GM12801 (cell line): Measurements from ENCODE around the gene GATA3.

Experiments used
- TF ChIP-seq, protein P1 (sequence below): IDR thresholded peaks from one replicate; pipeline ENCODE4 v1.5.1; 2011; ENCODE audit warnings: control low read depth; ENCODE audit not compliant: insufficient read length; ENCODE audit errors: extremely low read depth

Gene GATA3

DNA sequence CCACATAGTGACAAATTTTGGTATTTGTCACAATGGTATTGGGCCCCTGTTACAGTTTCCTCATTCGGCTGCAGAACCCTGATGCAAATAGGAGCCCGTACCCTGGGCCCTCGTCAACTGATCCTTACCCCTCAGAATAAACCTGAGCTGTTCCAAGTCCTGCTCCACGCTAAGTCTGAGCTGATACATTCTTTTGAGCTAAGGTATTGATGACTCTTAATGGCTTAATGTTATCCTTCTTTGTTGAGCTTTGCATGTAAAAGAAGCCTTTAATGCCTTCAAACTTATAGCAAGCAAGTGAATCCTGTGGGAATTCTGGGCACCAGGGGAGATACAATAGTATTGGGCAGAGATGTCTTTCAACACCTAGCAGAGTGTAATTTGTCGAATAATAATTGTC is 31.8 kb downstream of the GATA3 start:
- TF ChIP-seq, protein P1, sequence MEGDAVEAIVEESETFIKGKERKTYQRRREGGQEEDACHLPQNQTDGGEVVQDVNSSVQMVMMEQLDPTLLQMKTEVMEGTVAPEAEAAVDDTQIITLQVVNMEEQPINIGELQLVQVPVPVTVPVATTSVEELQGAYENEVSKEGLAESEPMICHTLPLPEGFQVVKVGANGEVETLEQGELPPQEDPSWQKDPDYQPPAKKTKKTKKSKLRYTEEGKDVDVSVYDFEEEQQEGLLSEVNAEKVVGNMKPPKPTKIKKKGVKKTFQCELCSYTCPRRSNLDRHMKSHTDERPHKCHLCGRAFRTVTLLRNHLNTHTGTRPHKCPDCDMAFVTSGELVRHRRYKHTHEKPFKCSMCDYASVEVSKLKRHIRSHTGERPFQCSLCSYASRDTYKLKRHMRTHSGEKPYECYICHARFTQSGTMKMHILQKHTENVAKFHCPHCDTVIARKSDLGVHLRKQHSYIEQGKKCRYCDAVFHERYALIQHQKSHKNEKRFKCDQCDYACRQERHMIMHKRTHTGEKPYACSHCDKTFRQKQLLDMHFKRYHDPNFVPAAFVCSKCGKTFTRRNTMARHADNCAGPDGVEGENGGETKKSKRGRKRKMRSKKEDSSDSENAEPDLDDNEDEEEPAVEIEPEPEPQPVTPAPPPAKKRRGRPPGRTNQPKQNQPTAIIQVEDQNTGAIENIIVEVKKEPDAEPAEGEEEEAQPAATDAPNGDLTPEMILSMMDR = no peak

DNA sequence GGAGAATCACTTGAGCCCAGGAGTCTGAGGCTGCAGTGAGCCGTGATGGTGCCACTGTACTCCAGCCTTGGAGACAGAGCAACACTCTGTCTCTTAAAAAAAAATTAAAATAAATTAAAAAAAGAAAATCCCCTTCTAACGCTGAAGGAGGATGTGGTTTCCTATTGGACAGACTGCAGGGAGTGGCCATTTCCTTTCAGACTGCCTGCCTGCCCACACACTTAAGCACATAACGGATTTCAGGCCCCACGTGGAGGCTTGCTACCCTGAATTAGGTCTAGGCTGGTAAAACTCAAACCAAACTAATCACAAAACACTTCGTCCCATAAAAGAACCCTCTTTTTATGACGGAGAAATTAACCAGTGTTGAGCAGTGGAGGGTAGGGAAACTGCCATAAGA is 34.0 kb downstream of the GATA3 start:
- TF ChIP-seq, protein P1 = no peak

DNA sequence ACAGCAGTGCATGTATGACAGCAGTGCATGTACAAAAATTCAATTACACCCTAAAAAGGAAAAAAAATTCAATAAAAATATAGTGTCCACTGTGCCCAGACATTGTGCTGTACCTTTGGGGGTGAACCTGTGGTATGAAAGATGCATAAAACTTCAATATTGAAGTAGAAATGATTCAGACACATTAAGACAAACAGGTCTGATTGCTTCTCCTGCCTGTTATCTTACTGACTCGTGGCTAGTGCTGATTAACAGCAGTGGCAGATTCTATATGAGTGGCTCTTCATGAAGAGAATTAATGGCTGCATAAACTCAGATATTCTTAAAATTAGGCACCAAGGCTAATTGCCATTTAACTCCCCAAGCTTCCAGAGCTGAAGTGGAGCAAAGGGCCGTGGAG is 37.9 kb downstream of the GATA3 start:
- TF ChIP-seq, protein P1 = no peak

DNA sequence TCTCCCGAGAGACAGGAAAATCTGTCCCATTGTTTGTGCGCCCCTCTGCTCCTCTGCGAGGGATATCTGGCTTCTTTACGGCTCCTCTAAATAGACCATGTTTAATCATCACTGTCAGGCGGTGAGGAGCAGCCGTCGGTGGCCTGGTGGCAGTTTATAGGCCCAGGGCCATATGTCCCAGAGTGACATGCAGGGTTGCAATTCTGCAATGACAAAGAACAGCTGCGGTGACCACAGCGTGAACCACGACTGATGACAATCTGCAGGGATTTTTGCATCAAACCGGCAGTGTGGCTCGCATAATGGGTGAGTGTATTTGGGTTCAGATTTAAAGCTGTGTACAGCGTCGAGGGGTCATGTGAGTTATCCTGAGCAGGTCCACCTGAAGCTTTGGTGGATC is 41.5 kb downstream of the GATA3 start:
- TF ChIP-seq, protein P1 = no peak

DNA sequence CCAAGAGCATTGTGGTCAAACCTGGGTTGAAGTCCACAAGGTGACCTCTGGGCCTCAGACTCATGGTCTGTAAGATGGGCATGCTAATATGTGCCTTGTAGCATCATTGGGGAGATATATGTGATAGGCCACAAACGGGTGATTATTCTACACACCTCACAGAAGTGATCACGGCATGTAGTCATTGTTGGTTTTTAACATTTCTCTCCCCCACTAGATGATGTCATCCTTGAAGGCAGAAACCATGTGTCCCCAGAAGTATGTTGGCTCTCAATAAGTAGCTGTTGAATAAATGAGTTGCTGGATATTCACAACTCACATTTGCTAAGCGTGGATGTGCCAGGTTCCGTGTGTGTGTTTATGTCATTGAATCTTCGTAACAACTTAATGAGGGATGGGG is 42.4 kb downstream of the GATA3 start:
- TF ChIP-seq, protein P1 = no peak

DNA sequence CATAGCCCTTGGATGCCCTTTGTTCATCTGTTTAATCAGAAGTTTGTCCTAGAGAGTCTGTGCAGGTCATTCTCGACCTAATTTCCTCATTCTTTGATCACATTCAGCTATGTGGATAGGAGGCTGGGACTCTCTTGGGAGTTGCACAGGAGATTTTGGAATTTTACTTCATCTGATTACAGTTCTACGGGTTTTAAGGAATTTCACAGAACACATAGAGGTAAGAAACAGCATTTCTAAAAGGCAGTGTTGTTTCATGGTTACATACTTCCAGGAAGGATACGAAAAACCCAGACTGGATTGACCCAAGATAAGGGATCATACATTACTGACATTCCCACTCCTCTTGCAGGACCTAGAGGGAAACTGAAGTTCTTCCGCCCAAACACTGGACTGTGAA is 45.9 kb downstream of the GATA3 start:
- TF ChIP-seq, protein P1 = no peak

DNA sequence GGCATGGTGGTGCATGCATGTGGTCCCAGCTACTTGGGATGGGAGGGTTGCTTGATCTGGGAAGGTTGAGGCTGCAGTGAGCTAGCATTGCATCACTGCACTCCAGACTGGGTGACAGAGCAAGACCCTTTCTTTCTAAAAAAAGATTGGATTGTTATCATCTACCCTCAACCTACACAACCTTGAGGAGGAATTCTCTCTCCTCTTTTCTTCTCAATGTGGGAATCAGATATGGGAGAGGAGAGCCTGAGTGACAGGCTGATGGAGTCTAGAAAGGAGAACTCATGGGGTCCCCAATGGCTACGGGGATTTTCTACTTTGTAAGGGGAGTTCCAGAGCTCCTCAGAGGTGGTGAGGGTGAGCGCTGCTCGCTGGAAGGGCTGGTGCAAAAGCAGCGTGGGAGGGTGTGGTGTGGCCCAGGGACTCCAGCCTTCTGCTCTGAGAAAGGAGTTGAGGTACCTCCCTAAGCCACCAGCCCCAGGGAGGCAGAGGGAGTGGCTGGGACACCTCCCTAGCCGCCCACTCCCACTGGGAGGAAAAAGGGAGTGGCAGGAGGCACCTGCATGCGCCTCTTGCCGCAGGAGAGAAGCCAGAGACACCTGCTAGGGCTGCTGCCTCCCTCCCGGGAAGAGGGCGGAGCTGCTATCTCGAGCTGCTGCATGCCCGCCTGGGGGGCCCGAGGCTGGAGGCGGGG is 48.4 kb downstream of the GATA3 start:
- TF ChIP-seq, protein P1 = no peak
